GM19467 (cell line): Measurements from ENCODE around the gene GALM.
"Not testable (repeated sequence)": the region's sequence is repeated elsewhere in the genome, so short reads cannot be mapped to it uniquely, and the experiment has no call there.

Source experiments
- ATAC-seq: cut with Tn5 transposase; IDR thresholded peaks from one replicate; pipeline ENCODE4 v1.9.1; 2021; ENCODE audit warnings: mild to moderate bottlenecking, moderate library complexity; ENCODE audit not compliant: unreplicated experiment

The GALM gene

DNA sequence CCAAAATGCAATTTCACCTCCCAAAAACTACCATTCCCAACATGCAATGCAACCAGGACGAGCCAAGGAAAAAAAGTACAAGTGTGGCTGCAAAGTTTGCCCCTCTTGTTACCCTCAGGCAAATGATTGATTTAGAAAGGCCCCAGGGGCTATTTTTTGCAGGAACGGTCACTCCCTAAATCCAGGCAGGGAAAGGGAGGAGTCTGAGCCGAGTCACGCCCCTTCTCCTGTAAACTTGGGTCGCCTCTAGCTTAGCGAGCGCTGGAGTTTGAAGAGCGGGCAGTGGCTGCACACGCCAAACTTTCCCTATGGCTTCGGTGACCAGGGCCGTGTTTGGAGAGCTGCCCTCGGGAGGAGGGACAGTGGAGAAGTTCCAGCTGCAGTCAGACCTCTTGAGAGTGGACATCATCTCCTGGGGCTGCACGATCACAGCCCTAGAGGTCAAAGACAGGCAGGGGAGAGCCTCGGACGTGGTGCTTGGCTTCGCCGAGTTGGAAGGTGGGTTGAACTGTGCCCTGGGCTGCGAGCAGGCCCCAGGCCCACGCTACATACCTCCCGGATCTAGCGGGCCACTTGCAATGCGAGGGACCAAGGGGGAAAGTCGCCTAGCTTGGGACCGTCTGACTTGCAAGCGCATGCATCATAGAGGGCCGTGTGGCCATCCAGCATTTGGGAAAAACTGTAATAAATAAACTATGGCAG, at the start of gene GALM:
GALM (plus strand) TSS at position 261 of the 702 bp plus-strand sequence; CDS start at position 309, 48 bp downstream.
- no peak for ATAC-seq

DNA sequence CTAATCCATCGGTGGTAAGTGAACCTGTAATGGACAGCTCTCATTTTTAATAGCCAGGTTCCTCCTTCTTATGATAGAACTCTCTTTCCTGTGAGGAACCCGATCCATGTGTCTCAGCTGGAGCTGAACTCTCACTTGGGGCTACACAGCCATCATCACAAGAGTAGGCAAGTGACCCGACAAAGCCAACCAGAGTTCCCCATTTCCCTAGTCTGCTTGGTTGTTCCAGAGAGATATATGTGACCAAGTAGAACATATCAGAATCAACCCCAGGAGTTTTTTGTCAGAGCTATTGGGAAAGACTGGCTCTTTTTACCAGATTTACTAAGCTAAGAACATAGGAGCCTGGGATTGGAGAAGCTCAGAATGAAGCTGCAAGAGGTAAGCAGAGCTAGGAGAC, 48.6 kb upstream of the GALM start:
- ATAC-seq = no peak

DNA sequence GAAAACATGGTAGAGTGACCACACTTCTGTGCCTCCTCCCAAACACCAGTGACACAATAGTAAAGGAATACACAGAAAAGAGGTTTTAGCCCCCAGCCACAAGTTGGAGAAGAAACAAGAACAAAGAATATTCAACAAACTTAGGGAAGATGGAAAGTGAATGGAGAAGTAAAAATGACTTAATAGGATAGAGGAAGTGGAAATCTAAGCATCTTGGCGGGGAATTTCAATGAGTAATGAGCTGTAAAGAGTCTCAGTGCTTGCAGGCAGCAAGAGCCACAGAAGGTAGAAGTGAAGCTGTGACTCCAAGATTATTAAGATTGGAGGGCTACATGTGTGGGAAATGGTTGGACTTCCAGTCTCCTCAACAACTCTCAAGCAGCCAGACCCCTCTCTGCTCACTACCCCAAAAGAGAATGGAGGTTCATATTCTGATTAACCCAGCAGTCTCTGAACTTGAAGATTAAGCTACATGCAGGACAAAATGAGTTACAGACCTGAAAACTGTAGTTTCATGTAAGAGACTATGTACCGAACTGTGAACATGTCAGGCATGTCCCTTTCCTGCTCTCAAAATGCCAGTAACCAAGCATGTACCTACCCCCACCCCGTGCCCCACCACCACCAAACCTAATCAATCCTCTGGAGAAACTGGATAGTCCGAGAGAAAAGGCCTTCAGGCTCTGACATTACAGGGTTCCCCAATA, 46.3 kb upstream of the GALM start:
- no peak for ATAC-seq

DNA sequence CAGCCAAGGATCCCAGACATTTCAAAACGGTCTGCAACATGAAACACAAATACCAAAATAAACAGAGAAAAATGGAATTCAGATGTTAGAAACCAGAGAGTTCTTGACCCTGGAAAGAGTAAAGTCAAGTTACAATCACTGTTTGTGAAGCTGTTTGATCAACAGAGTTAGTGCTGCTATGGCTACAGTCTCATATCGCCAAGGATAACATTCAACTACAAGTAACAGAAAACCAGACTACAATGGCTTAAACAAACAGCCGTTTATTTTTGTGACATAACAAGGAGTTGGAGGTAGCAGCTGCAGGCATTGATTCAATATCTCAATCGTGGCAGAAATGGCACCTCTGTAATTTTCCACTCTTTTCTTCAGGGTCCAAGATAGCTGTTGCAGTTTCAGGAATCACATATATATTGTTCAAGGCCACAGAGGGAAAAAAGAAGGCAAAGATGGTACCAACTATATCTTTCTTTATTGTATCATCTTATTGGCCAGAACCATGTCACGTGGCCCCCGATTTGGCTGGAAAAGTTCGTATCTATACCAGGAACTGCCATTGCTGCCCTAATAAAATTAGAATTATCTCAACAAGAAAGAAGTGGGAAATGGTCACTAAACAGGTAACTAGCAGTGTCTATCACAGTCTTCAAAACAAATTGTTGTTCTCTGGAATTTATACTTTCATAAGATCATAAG, 45.5 kb upstream of the GALM start:
- no peak for ATAC-seq

DNA sequence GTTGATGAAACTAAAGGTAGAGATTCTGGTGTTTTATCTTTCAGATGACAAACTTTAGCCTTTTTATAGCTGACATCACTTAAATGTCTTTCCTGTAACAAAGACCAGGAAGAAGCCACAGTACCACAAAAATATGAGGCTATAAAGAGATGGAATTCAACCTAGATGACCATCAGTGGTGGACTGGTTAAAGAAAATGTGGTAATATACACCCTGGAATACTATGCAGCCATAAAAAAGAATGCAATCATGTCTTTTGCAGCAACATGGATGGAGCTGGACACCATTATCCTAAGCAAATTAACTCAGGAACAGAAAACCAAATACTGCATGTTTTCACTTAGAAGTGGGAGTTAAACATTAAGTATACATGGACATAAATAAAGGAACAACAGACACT, 44.9 kb upstream of the GALM start:
- no peak for ATAC-seq

DNA sequence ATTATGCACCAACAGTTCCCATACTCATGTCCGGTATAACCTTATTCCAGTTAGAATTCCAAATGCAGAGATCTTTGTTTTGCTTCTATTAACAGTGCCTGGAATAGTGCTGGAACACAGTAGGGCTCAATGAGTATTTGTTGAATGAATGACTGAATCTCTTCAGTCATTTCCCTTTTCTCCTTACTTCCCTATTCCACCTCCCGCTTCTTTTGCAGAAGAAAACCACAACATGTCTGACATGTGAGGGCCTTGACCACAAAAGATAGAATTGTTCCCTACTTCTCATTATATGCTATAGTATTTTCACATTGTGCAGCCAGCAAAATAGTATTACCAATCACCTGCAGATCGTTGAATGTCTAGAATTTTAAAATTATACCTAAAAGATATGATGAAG, 43.7 kb upstream of the GALM start:
- ATAC-seq = no peak

DNA sequence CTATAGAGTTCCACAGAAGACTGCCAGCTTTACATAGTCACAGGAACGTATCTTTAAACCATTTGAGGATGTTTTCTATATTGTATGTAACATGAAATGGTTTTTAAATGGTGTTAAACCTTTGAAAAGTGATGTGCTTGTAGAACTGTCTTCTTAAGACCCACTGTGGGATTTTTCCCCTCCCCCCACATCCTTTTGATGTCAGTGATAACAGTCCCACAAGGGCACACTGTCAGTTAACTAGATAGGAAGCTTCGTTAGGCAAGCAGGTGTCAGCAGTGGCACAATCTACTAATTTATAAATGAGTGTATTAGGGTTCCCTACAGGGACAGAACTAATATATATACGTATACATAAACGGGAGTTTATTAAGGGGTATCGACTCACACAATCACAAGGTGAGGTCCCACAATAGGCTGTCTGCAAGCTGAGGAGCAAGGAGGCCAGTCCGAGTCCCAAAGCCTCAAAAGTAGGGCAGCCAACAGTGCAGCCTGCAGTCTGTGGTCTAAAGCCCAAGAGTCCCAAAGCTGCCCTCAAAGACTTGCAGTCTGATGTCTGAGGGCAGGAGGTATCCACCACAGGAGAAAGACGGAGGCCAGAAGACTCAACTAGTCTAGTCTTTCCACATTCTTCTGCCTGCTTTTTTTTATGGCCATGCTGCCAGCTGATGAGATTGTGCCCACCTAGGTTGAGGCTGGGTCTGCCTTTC, 39.4 kb upstream of the GALM start:
- no peak for ATAC-seq

DNA sequence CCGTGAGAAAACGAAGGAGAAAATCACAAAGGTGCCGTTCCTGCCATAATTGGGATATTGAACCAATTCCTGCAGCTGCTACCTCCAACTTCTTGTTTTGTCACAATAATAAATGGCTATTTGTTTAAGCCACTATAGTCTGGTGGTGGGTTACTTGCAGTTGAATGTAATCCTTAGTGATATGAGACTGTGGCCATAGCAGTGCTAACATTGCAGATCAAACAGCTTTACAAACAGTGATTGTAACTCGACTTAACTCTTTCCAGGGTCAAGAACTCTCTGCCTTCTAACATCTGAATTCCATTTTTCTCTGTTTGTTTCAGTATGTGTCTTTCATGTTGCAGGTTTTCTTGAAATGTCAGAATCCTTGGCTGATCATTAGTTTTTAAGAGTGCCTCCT, 38.5 kb upstream of the GALM start:
- ATAC-seq = no peak

DNA sequence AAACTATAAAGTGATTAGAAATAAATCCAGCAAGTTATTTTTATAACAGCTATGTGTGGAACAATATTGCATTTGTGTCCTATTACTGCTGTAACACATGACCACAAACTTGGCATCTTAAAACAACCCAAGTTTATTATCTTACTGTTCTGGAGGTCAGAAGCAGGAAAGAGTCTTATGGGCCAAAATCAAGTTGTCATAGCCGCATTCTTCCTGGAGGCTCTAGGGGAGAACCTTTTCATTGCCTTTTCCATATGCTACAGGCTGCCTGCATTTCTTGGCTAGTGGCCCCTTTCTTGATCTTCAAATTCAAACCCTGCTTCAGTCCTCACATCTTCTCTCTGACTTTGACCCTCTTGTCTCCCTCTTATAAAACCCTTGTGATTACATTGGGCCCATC, 36.2 kb upstream of the GALM start:
- no peak for ATAC-seq

DNA sequence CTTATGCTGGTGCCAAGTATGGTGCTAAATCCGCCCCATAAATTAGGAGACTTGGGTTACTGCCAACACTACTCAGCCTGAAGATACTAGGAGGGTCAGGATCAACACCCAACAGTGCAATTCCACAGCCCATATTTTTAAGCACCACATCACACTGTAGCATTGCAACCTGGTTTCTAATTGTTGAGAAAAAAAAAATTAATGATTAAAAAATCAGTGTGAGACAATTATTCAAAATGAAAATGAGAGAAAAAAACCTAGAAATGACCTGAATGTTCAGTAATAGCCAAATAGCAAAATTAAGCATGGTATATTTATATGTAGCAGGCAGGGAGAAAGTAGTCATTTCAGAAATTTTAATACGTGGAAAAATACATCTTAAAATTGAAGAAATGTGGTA, 33.9 kb upstream of the GALM start:
- ATAC-seq = no peak

DNA sequence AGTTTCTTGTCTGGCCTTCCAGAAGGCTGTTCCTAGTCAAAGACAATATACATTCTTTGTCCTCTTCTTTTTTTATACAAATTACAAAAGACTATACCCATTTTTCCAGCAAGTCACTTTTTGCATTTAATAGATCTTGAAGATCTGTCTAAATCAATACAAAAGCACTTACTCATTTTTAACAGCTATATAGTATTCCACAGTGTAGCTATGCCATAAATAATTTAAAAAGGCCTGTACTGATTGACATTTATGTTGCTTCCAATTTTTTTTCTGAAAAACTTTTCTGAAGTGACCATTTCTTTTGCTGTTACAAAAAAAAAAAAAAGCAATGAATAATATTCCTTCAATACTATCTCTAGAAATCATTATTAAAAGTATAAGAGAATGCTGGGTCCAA, 32.9 kb upstream of the GALM start:
- ATAC-seq = no peak

DNA sequence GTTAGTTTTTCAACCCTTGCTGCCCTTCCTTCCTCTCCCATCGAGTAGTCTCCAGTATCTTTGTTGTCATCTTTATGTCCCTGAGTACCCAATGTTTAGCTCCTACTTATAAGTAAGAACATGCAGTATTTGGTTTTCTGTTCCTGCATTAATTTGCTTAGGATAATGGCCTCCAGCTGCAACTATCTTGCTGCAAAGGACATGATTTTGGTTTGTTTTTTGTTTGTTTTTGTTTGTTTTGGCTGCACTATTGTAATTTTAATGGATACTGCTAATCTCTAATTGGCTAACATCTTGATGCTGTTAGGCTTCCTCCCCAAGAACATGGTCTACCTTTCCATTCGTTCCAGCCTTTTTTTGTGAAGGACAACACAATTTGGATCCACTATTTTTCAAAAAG, 32.0 kb upstream of the GALM start:
- no peak for ATAC-seq

DNA sequence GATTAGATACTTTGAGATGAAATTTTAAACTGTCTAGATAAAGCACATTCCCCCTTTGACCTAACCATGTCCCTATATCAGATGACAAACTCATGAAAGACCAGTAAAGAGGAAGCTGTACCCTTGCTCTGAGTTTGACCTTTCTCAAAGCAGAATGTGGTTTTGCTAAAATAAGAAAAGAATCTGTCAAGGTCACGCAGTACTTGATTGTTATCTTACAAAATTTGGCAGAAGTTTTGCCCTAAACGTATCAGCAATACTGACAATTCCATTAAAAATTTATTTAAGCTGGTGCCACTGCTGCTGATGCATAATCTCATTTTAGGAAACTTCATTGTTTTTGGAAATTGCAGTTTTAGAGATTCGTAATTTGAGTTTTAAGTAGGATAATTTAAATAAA, 31.2 kb upstream of the GALM start:
- ATAC-seq = peak; percentile 53

DNA sequence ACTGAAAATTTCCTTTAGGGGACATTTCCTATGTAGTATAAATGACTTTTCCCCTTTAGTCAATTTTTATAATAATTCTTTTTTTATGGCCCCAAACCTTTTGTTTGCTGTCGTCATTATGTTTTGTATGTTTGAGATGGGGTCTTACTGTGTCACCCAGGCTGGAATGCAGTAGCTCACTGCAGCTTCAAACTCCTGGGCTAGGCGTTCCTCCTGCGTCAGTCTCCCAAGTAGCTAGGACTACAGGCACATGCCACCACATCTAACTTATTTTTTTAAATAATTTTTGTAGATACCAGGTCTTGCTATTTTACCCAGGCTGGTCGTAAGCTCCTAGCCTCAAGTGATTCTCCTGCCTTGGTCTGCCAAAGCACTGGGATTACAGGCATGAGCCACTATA, 30.8 kb upstream of the GALM start:
- no peak for ATAC-seq

DNA sequence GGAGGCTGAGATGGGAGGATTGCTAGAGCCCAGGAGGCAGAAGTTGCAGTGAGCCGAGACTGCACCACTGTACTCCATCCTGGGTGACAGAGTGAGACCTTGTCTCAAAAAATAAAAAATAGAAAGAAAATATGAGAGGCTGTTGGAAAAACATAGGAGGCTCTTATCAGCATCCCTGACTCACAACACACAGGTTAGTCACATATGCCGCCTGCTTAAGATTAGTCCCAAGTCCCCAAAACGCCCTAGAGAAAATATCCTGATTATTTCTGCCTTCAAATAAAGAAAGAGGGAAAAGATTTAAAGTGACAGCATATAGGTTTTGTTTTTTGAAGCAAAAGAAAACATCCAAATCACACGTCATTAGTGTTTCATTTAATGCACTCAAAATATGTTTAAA, 29.8 kb upstream of the GALM start:
- ATAC-seq = no peak

DNA sequence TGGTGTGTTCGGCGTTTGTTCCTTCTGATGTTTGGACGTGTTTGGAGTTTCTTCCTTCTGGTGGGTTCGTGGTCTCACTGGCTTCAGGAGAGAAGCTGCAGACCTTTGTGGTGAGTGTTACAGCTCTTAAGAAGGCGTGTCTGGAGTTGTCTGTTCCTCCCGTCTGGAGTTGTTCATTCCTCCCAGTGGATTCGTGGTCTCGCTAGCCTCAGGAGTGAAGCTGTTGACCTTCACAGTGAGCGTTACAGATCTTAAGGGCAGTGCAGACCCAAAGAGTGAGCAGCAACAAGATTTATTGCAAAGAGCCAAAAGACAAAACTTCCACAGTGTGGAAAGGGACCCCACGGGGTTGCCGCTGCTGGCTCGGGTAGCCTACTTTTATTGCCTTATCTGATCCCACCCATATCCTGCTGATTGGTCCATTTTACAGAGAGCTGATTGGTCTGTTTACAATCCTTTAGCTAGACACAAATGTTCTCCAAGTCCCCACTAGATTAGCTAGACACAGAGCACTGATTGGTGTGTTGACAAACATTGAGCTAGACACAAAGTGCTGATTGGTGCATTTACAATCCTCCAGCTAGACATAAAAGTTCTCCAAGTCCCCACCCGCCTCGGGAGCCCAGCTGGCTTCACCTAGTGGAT, 23.4 kb upstream of the GALM start:
- not testable (repeated sequence) for ATAC-seq

DNA sequence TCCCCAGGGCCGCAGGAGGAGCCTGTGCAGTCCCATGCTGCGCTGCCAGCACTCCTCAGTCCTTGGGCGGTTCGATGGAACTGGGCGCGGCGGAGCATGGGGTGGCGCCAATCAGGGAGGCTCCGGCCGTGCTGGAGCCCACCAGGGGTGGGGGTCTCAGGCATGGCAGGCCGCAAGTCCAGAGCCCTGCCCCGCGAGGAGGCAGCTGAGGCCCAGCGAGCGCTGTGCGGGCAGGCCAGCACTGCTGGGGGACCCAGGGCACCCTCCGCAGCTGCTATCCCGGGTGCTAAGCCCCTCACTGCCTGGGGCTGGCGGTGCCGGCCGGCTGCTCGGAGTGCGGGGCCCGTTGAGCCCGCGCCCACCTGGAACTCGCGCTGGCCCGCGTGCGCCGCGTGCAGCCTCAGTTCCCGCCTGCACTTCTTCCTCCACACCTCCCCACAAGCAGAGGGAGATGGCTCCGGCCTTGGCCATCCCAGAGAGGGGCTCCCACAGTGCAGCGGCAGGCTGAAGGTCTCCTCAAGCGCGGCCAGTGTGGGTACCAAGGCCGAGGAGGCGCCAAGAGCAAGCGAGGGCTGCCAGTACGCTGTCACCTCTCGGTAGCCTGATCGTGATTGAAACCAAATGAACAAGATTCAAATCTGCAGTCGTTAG, 22.8 kb upstream of the GALM start:
- no peak for ATAC-seq

DNA sequence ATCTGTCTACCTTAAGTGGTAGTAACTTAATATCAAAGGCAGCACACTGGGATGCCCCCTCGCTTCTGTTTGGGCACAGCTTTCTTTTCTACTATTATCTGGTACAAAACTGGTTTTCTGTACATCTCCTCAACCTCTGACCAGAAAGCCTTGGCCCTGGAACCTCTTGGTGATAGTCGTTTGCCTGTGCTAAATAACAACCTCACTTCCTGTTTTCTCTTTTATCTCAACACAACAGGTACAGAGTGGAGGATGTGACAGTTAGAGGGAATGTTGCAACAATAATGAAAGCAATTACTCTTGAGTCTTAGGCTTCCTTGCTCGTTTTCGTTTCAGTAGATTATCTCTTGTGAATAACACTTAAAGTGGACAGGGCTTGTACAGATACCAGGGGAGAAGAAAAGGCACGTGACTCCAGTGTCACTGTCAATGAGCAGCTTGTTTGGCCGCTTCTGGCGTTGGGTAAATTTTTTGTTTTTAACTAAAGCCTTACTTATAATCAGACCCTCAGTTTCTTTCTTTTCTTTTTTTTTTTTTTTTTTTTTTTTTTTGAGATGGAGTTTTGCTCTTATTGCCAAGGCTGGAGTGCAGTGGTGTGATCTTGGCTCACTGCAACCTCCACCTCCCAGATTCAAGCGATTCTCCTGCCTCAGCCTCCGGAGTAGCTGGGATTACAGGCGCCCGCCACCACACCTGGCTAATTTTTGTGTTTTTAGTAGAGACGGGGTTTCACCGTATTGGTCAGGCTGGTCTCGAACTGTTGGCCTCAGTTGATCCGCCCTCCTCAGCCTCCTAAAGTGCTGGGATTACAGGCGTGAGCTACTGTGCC, 22.0 kb upstream of the GALM start:
- ATAC-seq = not testable (repeated sequence)

DNA sequence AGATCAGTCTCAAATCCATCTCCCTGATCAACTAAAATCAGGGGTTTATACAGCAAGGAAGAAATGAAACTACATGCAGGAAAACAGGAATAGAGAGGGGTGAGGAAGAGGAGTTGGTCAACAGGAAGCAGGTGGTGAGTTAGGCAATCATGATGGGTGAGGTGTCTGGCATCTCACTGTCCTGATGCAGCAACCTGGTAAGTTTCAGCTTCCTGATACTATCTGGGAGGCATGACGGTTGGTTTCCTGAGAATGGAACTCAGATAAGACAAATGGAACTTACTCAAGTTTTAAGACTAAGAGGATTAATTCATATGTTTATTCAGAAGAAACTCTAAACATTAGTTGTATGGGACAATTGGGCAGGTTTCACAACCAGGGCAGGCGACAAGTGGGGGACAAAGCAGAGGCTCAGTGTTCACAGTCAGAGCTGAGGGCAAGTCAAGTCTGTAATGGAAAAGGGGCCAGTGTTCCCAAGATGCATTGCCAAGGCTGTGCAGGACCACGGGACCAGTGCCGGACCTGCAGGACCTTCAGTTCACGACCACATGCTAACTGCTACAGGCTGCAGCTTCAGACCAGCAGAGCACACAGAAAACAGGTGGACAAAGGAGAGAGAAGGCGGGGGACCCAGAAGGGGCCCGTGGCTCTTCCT, 17.7 kb upstream of the GALM start:
- ATAC-seq = no peak
